B cell (primary cell): ENCODE data around the gene RAB15. TPM values are rescaled to one million over a fixed set of nuclear protein-coding genes. Genes with fewer than 3 reads are reported as not detected.
"Not testable (repeated sequence)": the region's sequence is repeated elsewhere in the genome, so short reads cannot be mapped to it uniquely, and the experiment has no call there.

Source experiments
- ATAC-seq: fragments of 200-7000 bp; cut with Tn5 transposase; one replicate; pipeline ENCODE4 v1.10.0; 2021; ENCODE audit warnings: low read depth, mild to moderate bottlenecking, moderate number of reproducible peaks, moderate library complexity
- CTCF ChIA-PET: fragments of 350-600 bp; sonication (Branson Sonifier 250); formaldehyde crosslinking; loops from one replicate; lab custom pipeline; 2021; ENCODE audit warnings: antibody characterized with exemption, inconsistent platforms; lab: Charles Lee
- POLR2A ChIA-PET: fragments of 350-600 bp; sonication (Branson Sonifier 250); formaldehyde crosslinking; loops from one replicate; lab custom pipeline; 2021; ENCODE audit warnings: antibody characterized with exemption; lab: Charles Lee
- DNase-seq: peaks from one replicate; pipeline ENCODE4 v3.0.0; 2013
- H2AFZ ChIP-seq: 2 replicates; pipeline ENCODE4 v1.6.1; 2012; ENCODE audit warnings: mild to moderate bottlenecking, low read depth, low read length; ENCODE audit not compliant: insufficient read depth, poor library complexity, severe bottlenecking
- H3K27ac ChIP-seq, 2 donors: 1 replicate in 1 of 2; 2 replicates in 1 of 2; pipeline ENCODE4 v1.5.1; 2012 to 2013; ENCODE audit warnings: low read length in 2 of 2, mild to moderate bottlenecking in 2 of 2, moderate library complexity in 1 of 2
- H3K27me3 ChIP-seq, 4 experiments: fragments of 200-600 bp in 1 of 4; sonication (generic) in 1 of 4; replicated peaks in 1 of 4; 1 replicate in 2 of 4; 2 replicates in 2 of 4; pipeline versions ENCODE4 v1.6.1 to v1.7.0; 2013 to 2016; ENCODE audit warnings: low read length in 3 of 4, mild to moderate bottlenecking in 2 of 4, mixed read lengths in 1 of 4, moderate library complexity in 1 of 4; ENCODE audit not compliant: insufficient read depth in 4 of 4, control insufficient read depth in 3 of 4; ENCODE audit errors: control extremely low read depth in 1 of 4
- H3K36me3 ChIP-seq, 2 experiments: replicated peaks in 1 of 2; 1 replicate in 1 of 2; 2 replicates in 1 of 2; pipeline versions ENCODE4 v1.6.1 to v1.7.1; 2013; ENCODE audit warnings: low read length in 1 of 2; ENCODE audit not compliant: insufficient read depth in 2 of 2, control insufficient read depth in 1 of 2; ENCODE audit errors: control extremely low read depth in 1 of 2, extremely low read depth in 1 of 2
- H3K4me1 ChIP-seq, 2 donors: fragments of 200-600 bp in 1 of 2; sonication (generic) in 1 of 2; 1 replicate in 1 of 2; 2 replicates in 1 of 2; pipeline versions ENCODE4 v1.5.1 to v1.6.1; 2013 to 2017; ENCODE audit warnings: low read length in 2 of 2; ENCODE audit not compliant: control insufficient read depth in 2 of 2, insufficient read depth in 2 of 2
- H3K4me2 ChIP-seq: replicated peaks from 2 replicates; pipeline ENCODE3; 2012; ENCODE audit warnings: mild to moderate bottlenecking, low read depth, low read length; ENCODE audit not compliant: poor library complexity, severe bottlenecking
- H3K4me3 ChIP-seq, 5 experiments: fragments of 200-600 bp in 1 of 5; sonication (generic) in 1 of 5; 1 replicate in 3 of 5; 2 replicates in 2 of 5; pipeline versions ENCODE4 v1.5.1 to v1.7.0; 2011 to 2016; ENCODE audit warnings: low read length in 4 of 5, mild to moderate bottlenecking in 4 of 5, low read depth in 2 of 5, control low read depth in 1 of 5, moderate library complexity in 1 of 5; ENCODE audit not compliant: insufficient read depth in 1 of 5; ENCODE audit errors: control extremely low read depth in 1 of 5, extremely low read depth in 1 of 5
- H3K79me2 ChIP-seq: fragments of 200-600 bp; sonication (generic); one replicate; pipeline ENCODE4 v1.6.0; 2016; ENCODE audit warnings: low read length; ENCODE audit not compliant: control insufficient read depth, insufficient read depth
- H3K9ac ChIP-seq: fragments of 200-600 bp; sonication (generic); 2 replicates; pipeline ENCODE4 v1.6.1; 2017; ENCODE audit warnings: mild to moderate bottlenecking, low read length, moderate library complexity
- H3K9me3 ChIP-seq, 3 donors: one replicate each; pipeline versions ENCODE4 v1.6.1 to v1.7.1; 2013; ENCODE audit warnings: low read length in 2 of 3; ENCODE audit not compliant: control insufficient read depth in 2 of 3, insufficient read depth in 1 of 3; ENCODE audit errors: control extremely low read depth in 1 of 3
- H4K20me1 ChIP-seq: 2 replicates; pipeline ENCODE4 v1.6.0; 2012; ENCODE audit warnings: mild to moderate bottlenecking, low read length; ENCODE audit not compliant: insufficient read depth, control insufficient read depth, poor library complexity, severe bottlenecking
- H3K27ac Mint-ChIP-seq: one replicate; pipeline ENCODE4 v1.8.0; 2021; ENCODE audit warnings: mixed read lengths
- H3K27me3 Mint-ChIP-seq: one replicate; pipeline ENCODE4 v1.8.0; 2021; ENCODE audit warnings: mixed read lengths
- H3K4me1 Mint-ChIP-seq: one replicate; pipeline ENCODE4 v1.8.0; 2021; ENCODE audit warnings: mixed read lengths
- H3K4me3 Mint-ChIP-seq: one replicate; pipeline ENCODE4 v1.8.0; 2021; ENCODE audit warnings: mixed read lengths
- H3K9me3 Mint-ChIP-seq: one replicate; pipeline ENCODE4 v1.8.0; 2022; ENCODE audit warnings: mixed read lengths; ENCODE audit not compliant: insufficient read depth
- EZH2 ChIP-seq: IDR thresholded peaks from 2 replicates; pipeline ENCODE4 v1.6.1; 2012; ENCODE audit warnings: borderline replicate concordance, low read depth, mild to moderate bottlenecking, moderate library complexity, low read length; ENCODE audit not compliant: insufficient read depth, poor library complexity, severe bottlenecking
- WGBS: methylation state at CpG from one replicate; pipeline ENCODE4 v1.1.5; 2013; ENCODE audit warnings: missing lambda C conversion rate; ENCODE audit not compliant: insufficient coverage; 5-methylcytosine and 5-hydroxymethylcytosine counted together
- intact Hi-C: fragments of 100-400 bp; cut with micrococcal nuclease; formaldehyde crosslinking; loops from one replicate; pipeline ENCODE4 v1.10.0; 2022
- polyA plus RNA-seq: library from polyadenylated mRNA; depleted of rRNA; stranded (reverse); fragments of >200 nt; gene quantifications from 2 replicates; pipeline ENCODE4 v1.2.3, GENCODE V29; 2012
- total RNA-seq, 2 donors: library from RNA; stranded (reverse); fragments of 120-200 nt in 1 of 2; gene quantifications; 1 replicate in 1 of 2; 2 replicates in 1 of 2; pipeline versions ENCODE4 v1.2.3 to v1.2.4, GENCODE V29; 2013 to 2022
- TF ChIP-seq, protein P1 (sequence below): fragments of 200-600 bp; IDR thresholded peaks from one replicate; pipeline ENCODE4 v1.8.0; 2022; ENCODE audit warnings: antibody characterized with exemption, mild to moderate bottlenecking

RAB15 gene
- total and polyA plus RNA-seq, 2 donors (not counting 1 experiment from before 2014, with no cell fraction given) = 0.17 to 0.19 TPM

DNA sequence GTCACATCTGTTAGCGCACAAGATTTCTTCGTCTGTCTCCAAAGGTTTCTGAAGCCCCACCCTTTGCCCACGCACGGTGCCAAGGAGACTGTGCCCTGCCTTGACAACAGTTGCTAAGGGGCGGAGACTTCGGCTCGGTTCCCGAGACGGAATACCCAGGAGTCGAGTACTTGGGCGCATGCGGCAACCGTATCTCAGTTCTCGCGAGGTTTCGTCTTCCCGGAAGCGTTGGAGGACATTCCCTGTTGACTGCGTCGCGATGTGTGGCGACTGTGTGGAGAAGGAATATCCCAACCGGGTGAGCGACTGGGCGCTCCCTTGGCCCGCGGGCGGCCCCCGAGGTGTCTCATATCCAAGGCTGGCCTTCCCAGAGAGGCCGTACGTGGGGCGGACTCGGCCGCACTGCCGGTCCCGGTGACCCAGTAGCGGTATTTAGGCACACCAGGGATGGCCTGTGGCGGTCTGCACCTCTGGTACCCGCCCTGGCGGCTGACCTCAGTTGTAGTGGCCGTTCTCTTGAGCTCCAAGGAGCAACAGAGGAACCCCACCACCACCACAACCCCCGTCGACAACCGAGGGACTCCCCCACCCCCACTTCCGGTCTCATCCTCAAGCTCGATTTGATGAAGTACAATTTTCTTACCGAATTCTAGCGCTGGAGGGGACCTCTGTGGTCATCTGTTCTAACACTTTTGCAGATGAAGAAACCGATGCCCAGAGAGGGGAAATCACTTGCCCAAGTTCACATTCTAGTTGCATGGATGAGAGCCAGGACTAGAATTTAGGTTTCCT, 57.7 kb downstream of the RAB15 start, which contains the start of gene CHURC1:
CHURC1 (plus strand) TSS at position 219 of the 792 bp plus-strand sequence; CDS start at position 260, 41 bp downstream.
- Histone ChIP-seq H3K4me2 (peak within 1 kb of the TSS; percentile 75), H4K20me1 (peaks cover 39% of the 10 kb centered on the region), H3K9me3 (no peaks in the 10 kb centered on the region), H3K36me3 (no peaks in the 10 kb centered on the region), H3K27me3 (peaks cover 0 to 4% (median 0%) of the 10 kb centered on the region in 4 experiments), H2AFZ (peak within 1 kb of the TSS; percentile 89), H3K9ac (peak within 1 kb of the TSS; percentile 100), H3K27ac (peak within 1 kb of the TSS; percentile 98 to 99), H3K79me2 (peaks cover 57% of the 10 kb centered on the region), H3K4me1 (peaks cover 17 to 24% of the 10 kb centered on the region in 2 donors), H3K4me3 (peak within 1 kb of the TSS; percentile 88 to 100 (median 96))
- H3K27me3 Mint-ChIP-seq = peaks cover 13% of the 10 kb centered on the region
- peak; percentile 97 for ATAC-seq
- under 1% methylated on average over 47 of the region's 49 CpGs for WGBS
- peaks cover 40% of the 10 kb centered on the region for H3K4me1 Mint-ChIP-seq
- H3K4me3 Mint-ChIP-seq = peak within 1 kb of the TSS; percentile 85
- ChIA-PET CTCF (interaction anchor here (0.6 to 2.1 kb wide), 5 partner anchors 9 to 91 kb away, joined by 3 to 7 read pairs (median 6); no protein-coding TSS in a partner anchor), POLR2A (interaction anchor here (1.2 kb wide), 2 partner anchors 8 to 10 kb away, joined by 3 read pairs; no protein-coding TSS in a partner anchor)
- peak; percentile 98 for DNase-seq
- intact Hi-C loops = loop anchor here (1.0 to 10.0 kb wide), 8 partner anchors 34 to 1370 kb away; partner anchors contain the start of genes HSPA2, MAX, PPP2R5E and RAB15
- no peaks in the 10 kb centered on the region for H3K9me3 Mint-ChIP-seq
- H3K27ac Mint-ChIP-seq = peak within 1 kb of the TSS; percentile 96
- TF ChIP-seq, protein P1, sequence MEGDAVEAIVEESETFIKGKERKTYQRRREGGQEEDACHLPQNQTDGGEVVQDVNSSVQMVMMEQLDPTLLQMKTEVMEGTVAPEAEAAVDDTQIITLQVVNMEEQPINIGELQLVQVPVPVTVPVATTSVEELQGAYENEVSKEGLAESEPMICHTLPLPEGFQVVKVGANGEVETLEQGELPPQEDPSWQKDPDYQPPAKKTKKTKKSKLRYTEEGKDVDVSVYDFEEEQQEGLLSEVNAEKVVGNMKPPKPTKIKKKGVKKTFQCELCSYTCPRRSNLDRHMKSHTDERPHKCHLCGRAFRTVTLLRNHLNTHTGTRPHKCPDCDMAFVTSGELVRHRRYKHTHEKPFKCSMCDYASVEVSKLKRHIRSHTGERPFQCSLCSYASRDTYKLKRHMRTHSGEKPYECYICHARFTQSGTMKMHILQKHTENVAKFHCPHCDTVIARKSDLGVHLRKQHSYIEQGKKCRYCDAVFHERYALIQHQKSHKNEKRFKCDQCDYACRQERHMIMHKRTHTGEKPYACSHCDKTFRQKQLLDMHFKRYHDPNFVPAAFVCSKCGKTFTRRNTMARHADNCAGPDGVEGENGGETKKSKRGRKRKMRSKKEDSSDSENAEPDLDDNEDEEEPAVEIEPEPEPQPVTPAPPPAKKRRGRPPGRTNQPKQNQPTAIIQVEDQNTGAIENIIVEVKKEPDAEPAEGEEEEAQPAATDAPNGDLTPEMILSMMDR = no peak
- TF ChIP-seq EZH2 = no peak

DNA sequence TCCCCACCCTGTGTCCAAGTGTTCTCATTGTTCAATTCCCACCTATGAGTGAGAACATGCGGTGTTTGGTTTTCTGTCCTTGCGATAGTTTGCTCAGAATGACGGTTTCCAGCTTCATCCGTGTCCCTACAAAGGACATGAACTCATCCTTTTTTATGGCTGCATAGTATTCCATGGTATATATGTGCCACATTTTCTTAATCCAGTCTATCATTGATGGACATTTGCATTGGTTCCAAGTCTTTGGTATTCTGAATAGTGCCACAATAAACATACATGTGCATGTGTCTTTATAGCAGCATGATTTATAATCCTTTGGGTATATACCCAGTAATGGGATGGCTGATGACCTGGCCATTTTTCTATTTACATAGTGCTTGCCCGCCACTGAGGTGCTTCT, 58.7 kb downstream of the RAB15 start:
- Mint-ChIP-seq H3K4me1 (peaks cover 35% of the 10 kb centered on the region), H3K27ac (peak overlapping the region; percentile 16), H3K4me3 (peak overlapping the region; percentile 85), H3K27me3 (peaks cover 18% of the 10 kb centered on the region)
- peak overlapping the region; percentile 75 for H3K4me2 ChIP-seq
- H2AFZ ChIP-seq = peak overlapping the region; percentile 89
- H3K9me3 ChIP-seq, ATAC-seq, H3K36me3 ChIP-seq, H3K27me3 ChIP-seq, POLR2A ChIA-PET, DNase-seq, H3K9me3 Mint-ChIP-seq: not testable (repeated sequence)
- H3K79me2 ChIP-seq = peaks cover 47% of the 10 kb centered on the region
- peaks cover 17 to 23% of the 10 kb centered on the region in 2 donors for H3K4me1 ChIP-seq
- peaks cover 35% of the 10 kb centered on the region for H4K20me1 ChIP-seq
- H3K4me3 ChIP-seq = peak overlapping the region in 4 of 5 experiments; percentile 93 to 100 (median 98)
- WGBS = no CpG with 5 or more reads among the region's 5 CpGs
- peak overlapping the region; percentile 98 to 99 for H3K27ac ChIP-seq
- intact Hi-C loops = loop anchor here (5.0 to 10.0 kb wide), 3 partner anchors 59 to 1369 kb away; partner anchors contain the start of genes HSPA2, PPP2R5E and RAB15
- H3K9ac ChIP-seq = peak overlapping the region; percentile 100
- CTCF ChIA-PET = interaction anchor here (2.1 kb wide), 1 partner anchor 90 kb away, joined by 6 read pairs; no protein-coding TSS in a partner anchor
